ENCODE measurements around the gene ZKSCAN4. TPM values are rescaled to one million over a fixed set of nuclear protein-coding genes. Genes with fewer than 3 reads are reported as not detected.

Gene ZKSCAN4
- total and polyA plus RNA-seq, 3 experiments from 2014 or later, result 5.6 to 6.3 (median 5.8) TPM

DNA sequence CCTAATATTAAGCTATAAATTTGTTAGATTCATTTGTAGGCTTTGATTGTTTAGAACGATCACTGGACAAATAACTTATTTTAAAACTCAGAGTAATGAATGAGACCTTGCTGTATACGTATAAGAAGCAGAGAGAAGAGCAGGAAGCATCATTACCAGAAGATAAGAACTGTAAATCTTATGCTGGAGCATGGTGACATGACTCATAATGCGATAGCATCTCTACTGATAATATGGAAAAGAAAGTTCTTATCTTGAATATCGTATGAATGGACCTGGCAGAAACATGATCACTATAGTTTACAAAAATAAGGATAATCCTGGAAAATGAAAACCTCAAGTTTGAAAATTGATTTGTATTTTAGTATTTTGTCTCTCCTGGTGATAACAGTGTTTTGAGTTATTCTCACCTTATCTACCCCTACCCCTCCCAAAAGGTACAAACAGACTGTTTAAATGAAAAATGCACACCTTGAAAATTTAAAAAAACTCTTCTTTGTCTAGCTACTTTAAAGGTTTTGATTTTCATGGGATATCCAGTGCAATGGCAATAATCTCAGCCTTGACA is 12.8 kb upstream of the ZKSCAN4 start:
- Histone ChIP-seq H3K9me3 (ENCODE audit: low read length) (no peaks in the 10 kb centered on the region), H3K27me3 (ENCODE audit: insufficient read depth, low read length, poor library complexity, severe bottlenecking) (no peaks in the 10 kb centered on the region), H3K4me1 (ENCODE audit: insufficient read depth, low read length) (peaks cover 18% of the 10 kb centered on the region), H3K27ac (ENCODE audit: low read depth, low read length) (no peak overlapping the region), H3K4me3 (ENCODE audit: low read length) (no peak overlapping the region), H3K36me3 (ENCODE audit: insufficient read depth, low read length) (no peaks in the 10 kb centered on the region)
- POLR2A ChIA-PET, result interaction anchor here (1.1 kb wide), 1 partner anchor 10 kb away, joined by 3 read pairs; no protein-coding TSS in a partner anchor
- Mint-ChIP-seq H3K27ac (no peak overlapping the region), H3K4me3 (peak overlapping the region in 1 of 7 donors; percentile 36), H3K4me1 (peaks cover 4 to 8% (median 7%) of the 10 kb centered on the region in 3 donors), H3K27me3 (peaks cover 4% of the 10 kb centered on the region in 2 donors), H3K36me3 (no peaks in the 10 kb centered on the region), H3K9me3 (peaks cover 0 to under 1% (median 0%) of the 10 kb centered on the region in 5 donors)
- CTCF ChIA-PET, result no interaction called here
- DNase-seq, result no peak

DNA sequence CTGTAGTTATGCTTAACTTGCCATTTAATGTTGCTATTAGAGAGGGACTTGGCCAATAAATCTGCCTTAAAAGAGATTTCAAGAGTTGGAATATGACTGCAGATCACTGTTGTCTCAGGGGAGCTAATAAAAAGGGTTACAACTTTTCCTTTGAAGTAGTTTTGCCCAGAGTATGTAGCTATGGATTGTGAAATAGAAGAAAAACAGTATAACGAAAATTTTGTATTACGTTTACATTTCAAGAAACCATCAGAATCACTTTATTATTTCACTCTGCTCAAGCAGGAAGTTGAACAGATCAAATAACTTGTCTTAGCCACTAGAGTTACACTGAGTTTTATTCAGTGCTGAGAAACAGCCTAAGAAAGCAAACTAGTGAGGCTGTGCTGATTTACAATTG is 11.9 kb upstream of the ZKSCAN4 start:
- Mint-ChIP-seq H3K9me3 (peaks cover 0 to 2% (median 0%) of the 10 kb centered on the region in 5 donors), H3K4me3 (peak overlapping the region in 1 of 7 donors; percentile 9), H3K27ac (no peak overlapping the region), H3K27me3 (peaks cover 4 to 9% of the 10 kb centered on the region in 2 donors), H3K36me3 (no peaks in the 10 kb centered on the region), H3K4me1 (peaks cover 0 to 6% (median 2%) of the 10 kb centered on the region in 3 donors)
- DNase-seq, result no peak
- ChIA-PET CTCF (interaction anchor here (1.2 kb wide), 1 partner anchor 11 kb away, joined by 4 read pairs; the partner anchor contains the start of gene ZKSCAN4), POLR2A (interaction anchor here (1.0 kb wide), 1 partner anchor 20 kb away, joined by 3 read pairs; no protein-coding TSS in a partner anchor)
- peaks cover 18% of the 10 kb centered on the region for H3K4me1 ChIP-seq (ENCODE audit: insufficient read depth, low read length)
- H3K4me3 ChIP-seq (ENCODE audit: low read length), result no peak overlapping the region
- no peaks in the 10 kb centered on the region for H3K27me3 ChIP-seq (ENCODE audit: insufficient read depth, low read length, poor library complexity, severe bottlenecking)
- no peaks in the 10 kb centered on the region for H3K9me3 ChIP-seq (ENCODE audit: low read length)
- H3K27ac ChIP-seq (ENCODE audit: low read depth, low read length), result no peak overlapping the region
- no peaks in the 10 kb centered on the region for H3K36me3 ChIP-seq (ENCODE audit: insufficient read depth, low read length)

- Histone ChIP-seq H3K27ac (ENCODE audit: low read depth, low read length) (no peak within 1 kb of the TSS), H3K27me3 (ENCODE audit: insufficient read depth, low read length, poor library complexity, severe bottlenecking) (no peaks in the 10 kb centered on the region), H3K4me3 (ENCODE audit: low read length) (peak within 1 kb of the TSS; percentile 23), H3K4me1 (ENCODE audit: insufficient read depth, low read length) (peaks cover 6% of the 10 kb centered on the region), H3K36me3 (ENCODE audit: insufficient read depth, low read length) (no peaks in the 10 kb centered on the region), H3K9me3 (ENCODE audit: low read length) (no peaks in the 10 kb centered on the region)
- Mint-ChIP-seq H3K36me3 (peaks cover 0 to 8% (median 4%) of the 10 kb centered on the region in 3 donors), H3K9me3 (peaks cover 0 to 3% (median 2%) of the 10 kb centered on the region in 5 donors), H3K27me3 (peaks cover 4 to 23% of the 10 kb centered on the region in 2 donors), H3K4me1 (peaks cover 0 to 5% (median 3%) of the 10 kb centered on the region in 3 donors), H3K4me3 (peak within 1 kb of the TSS in 6 of 7 donors; percentile 21 to 65 (median 40)), H3K27ac (peak within 1 kb of the TSS in 2 of 8 donors; percentile 26 to 37)
- POLR2A ChIA-PET, result interaction anchor here (1.5 kb wide), 1 partner anchor 8 kb away, joined by 3 read pairs; the partner anchor contains the start of gene ZSCAN26
- CTCF ChIA-PET, result no interaction called here
- peak in 4 of 5 donors; percentile 9 to 60 (median 32) for DNase-seq
Measured at GRCh38 chr6:28258877-28259777, 7.1 kb upstream of the ZKSCAN4 start, which contains the start of gene NKAPL. TSS of gene NKAPL (plus strand) at chr6:28259297. CDS start at chr6:28259372, 75 bp downstream.

DNA sequence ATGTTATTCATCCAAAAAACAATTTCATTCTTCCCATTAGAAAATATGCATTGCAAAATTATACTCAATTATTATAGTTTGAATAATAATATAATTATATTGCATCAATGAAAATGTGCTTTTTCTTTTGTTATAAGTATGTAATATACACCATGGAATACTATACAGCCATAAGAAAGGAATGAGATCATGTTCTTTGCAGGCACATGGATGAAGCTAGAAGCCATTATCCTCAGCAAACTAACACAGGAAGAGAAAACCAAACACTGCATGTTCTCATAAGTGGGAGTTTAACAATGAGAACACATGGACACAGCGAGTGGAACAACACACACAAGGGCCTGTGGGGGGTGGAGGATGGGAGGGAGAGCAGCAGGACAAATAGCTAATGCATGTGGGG is 5.0 kb upstream of the ZKSCAN4 start:
- Histone ChIP-seq H3K36me3 (ENCODE audit: insufficient read depth, low read length) (no peaks in the 10 kb centered on the region), H3K27me3 (ENCODE audit: insufficient read depth, low read length, poor library complexity, severe bottlenecking) (no peaks in the 10 kb centered on the region), H3K4me1 (ENCODE audit: insufficient read depth, low read length) (peaks cover 14% of the 10 kb centered on the region), H3K9me3 (ENCODE audit: low read length) (no peaks in the 10 kb centered on the region), H3K4me3 (ENCODE audit: low read length) (no peak overlapping the region), H3K27ac (ENCODE audit: low read depth, low read length) (no peak overlapping the region)
- ChIA-PET POLR2A (interaction anchor here (1.5 kb wide), 1 partner anchor 10 kb away, joined by 3 read pairs; the partner anchor contains the start of gene ZSCAN26), CTCF (no interaction called here)
- peaks cover 0 to 3% (median 2%) of the 10 kb centered on the region in 5 donors for H3K9me3 Mint-ChIP-seq
- no peak overlapping the region for H3K27ac Mint-ChIP-seq
- H3K4me1 Mint-ChIP-seq, result peaks cover 10 to 15% (median 14%) of the 10 kb centered on the region in 3 donors
- DNase-seq, result no peak
- H3K4me3 Mint-ChIP-seq, result no peak overlapping the region
- H3K36me3 Mint-ChIP-seq, result peaks cover under 1 to 8% (median 4%) of the 10 kb centered on the region in 3 donors
- H3K27me3 Mint-ChIP-seq, result peaks cover 4 to 23% of the 10 kb centered on the region in 2 donors

- H3K4me3 Mint-ChIP-seq, result peak overlapping the region in 1 of 7 donors; percentile 34
- CTCF ChIA-PET, result interaction anchor here (1.1 to 2.3 kb wide), 2 partner anchors 13 to 103 kb away, joined by 3 to 11 read pairs; partner anchors contain the start of gene ZSCAN26
- no peak overlapping the region for H3K4me3 ChIP-seq (ENCODE audit: low read length)
- peaks cover 4 to 10% (median 8%) of the 10 kb centered on the region in 3 donors for H3K36me3 Mint-ChIP-seq
- H3K9me3 ChIP-seq (ENCODE audit: low read length), result no peaks in the 10 kb centered on the region
- no peak overlapping the region for H3K27ac ChIP-seq (ENCODE audit: low read depth, low read length)
- H3K27me3 ChIP-seq (ENCODE audit: insufficient read depth, low read length, poor library complexity, severe bottlenecking), result no peaks in the 10 kb centered on the region
- H3K27me3 Mint-ChIP-seq, result peaks cover 4 to 15% of the 10 kb centered on the region in 2 donors
- no peaks in the 10 kb centered on the region for H3K36me3 ChIP-seq (ENCODE audit: insufficient read depth, low read length)
- H3K4me1 ChIP-seq (ENCODE audit: insufficient read depth, low read length), result peaks cover 30% of the 10 kb centered on the region
- DNase-seq, result no peak
- H3K27ac Mint-ChIP-seq, result no peak overlapping the region
- POLR2A ChIA-PET, result interaction anchor here (0.6 to 0.7 kb wide), 2 partner anchors 12 to 13 kb away, joined by 3 read pairs; partner anchors contain the start of gene ZSCAN26
- H3K4me1 Mint-ChIP-seq, result peaks cover 30 to 44% (median 31%) of the 10 kb centered on the region in 3 donors
- peaks cover 0 to 3% (median 0%) of the 10 kb centered on the region in 5 donors for H3K9me3 Mint-ChIP-seq
Measured at GRCh38 chr6:28254121-28254519, 2.1 kb upstream of the ZKSCAN4 start.

DNA sequence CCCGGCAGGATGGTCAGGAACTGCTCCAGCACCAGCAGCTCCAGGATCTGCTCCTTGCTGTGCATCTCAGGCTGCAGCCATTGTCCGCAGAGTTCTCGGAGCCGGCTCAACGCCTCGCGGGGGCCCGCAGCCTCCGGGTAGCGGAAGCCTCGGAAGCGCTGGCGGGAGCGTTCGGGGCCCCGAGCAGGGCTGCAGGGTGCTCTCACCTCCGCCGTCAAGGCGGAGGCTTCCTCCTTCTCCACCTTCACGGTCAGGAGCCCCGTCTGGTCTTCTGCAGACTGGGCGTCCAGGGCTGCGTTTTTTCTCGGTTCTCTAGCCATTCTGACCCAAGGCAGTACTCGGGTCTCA is 434 bp downstream of the ZKSCAN4 start:
- DNase-seq, result peak in 3 of 5 donors; percentile 10 to 52 (median 25)
- Histone ChIP-seq H3K4me1 (ENCODE audit: insufficient read depth, low read length) (peaks cover 25% of the 10 kb centered on the region), H3K27me3 (ENCODE audit: insufficient read depth, low read length, poor library complexity, severe bottlenecking) (no peaks in the 10 kb centered on the region), H3K36me3 (ENCODE audit: insufficient read depth, low read length) (peaks cover 14% of the 10 kb centered on the region), H3K27ac (ENCODE audit: low read depth, low read length) (peak overlapping the region; percentile 65), H3K9me3 (ENCODE audit: low read length) (no peaks in the 10 kb centered on the region), H3K4me3 (ENCODE audit: low read length) (peak overlapping the region; percentile 100)
- H3K9me3 Mint-ChIP-seq, result peaks cover 0 to 2% (median 0%) of the 10 kb centered on the region in 5 donors
- peaks cover 0 to 4% of the 10 kb centered on the region in 2 donors for H3K27me3 Mint-ChIP-seq
- H3K27ac Mint-ChIP-seq, result peak overlapping the region; percentile 72 to 98 (median 94)
- peak overlapping the region; percentile 96 to 100 (median 98) for H3K4me3 Mint-ChIP-seq
- POLR2A ChIA-PET, result interaction anchor here (1.0 to 1.5 kb wide), 5 partner anchors 15 to 126 kb away, joined by 3 to 18 read pairs (median 6); partner anchors contain the start of genes ZKSCAN8, ZSCAN26 and ZSCAN31
- H3K4me1 Mint-ChIP-seq, result peaks cover 31 to 53% (median 48%) of the 10 kb centered on the region in 3 donors
- peaks cover 4 to 33% (median 10%) of the 10 kb centered on the region in 3 donors for H3K36me3 Mint-ChIP-seq
- CTCF ChIA-PET, result interaction anchor here (1.0 to 2.3 kb wide), 6 partner anchors 15 to 148 kb away, joined by 3 to 11 read pairs (median 4); partner anchors contain the start of genes ZKSCAN3, ZSCAN12 and ZSCAN26

DNA sequence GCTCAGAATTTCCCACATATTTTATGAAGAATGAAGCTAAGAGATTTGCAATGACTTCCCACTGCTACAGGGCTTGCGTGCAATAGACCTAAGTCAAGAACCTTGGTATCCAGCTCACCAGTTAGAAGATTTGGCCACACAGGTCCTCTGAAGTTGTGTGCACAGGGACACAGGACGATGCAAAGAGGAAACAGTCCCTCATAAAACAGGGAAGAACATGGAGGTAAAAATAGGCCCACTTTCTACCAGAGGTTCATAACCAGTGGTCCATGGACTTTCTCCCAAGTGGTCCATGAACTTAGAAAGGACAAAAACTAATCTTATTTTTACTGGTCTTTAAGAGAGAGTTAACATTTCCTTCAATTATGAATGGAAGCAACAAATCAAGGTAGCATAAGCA is 1.3 kb downstream of the ZKSCAN4 start:
- peaks cover 0 to under 1% of the 10 kb centered on the region in 2 donors for H3K27me3 Mint-ChIP-seq
- peaks cover 8 to 42% (median 14%) of the 10 kb centered on the region in 3 donors for H3K36me3 Mint-ChIP-seq
- H3K4me1 Mint-ChIP-seq, result peaks cover 31 to 53% (median 48%) of the 10 kb centered on the region in 3 donors
- Histone ChIP-seq H3K4me3 (ENCODE audit: low read length) (no peak overlapping the region), H3K27ac (ENCODE audit: low read depth, low read length) (no peak overlapping the region), H3K27me3 (ENCODE audit: insufficient read depth, low read length, poor library complexity, severe bottlenecking) (no peaks in the 10 kb centered on the region), H3K9me3 (ENCODE audit: low read length) (no peaks in the 10 kb centered on the region), H3K36me3 (ENCODE audit: insufficient read depth, low read length) (peaks cover 23% of the 10 kb centered on the region), H3K4me1 (ENCODE audit: insufficient read depth, low read length) (peaks cover 25% of the 10 kb centered on the region)
- H3K9me3 Mint-ChIP-seq, result no peaks in the 10 kb centered on the region
- ChIA-PET POLR2A (no interaction called here), CTCF (interaction anchor here (1.0 kb wide), 1 partner anchor 105 kb away, joined by 5 read pairs; no protein-coding TSS in a partner anchor)
- H3K4me3 Mint-ChIP-seq, result peak overlapping the region; percentile 65 to 100 (median 74)
- no peak for DNase-seq
- H3K27ac Mint-ChIP-seq, result peak overlapping the region in 5 of 8 donors; percentile 14 to 83 (median 63)
